HCT116 (cell line): ENCODE results near the gene TDRD15. TPM values are rescaled to one million over a fixed set of nuclear protein-coding genes. Genes with fewer than 3 reads are reported as not detected.

Source experiments
- ATAC-seq: fragments of 200-7000 bp; cut with Tn5 transposase; 2 replicates; pipeline ENCODE4 v1.9.1; 2020; ENCODE audit warnings: mild to moderate bottlenecking, moderate library complexity
- BruUV-seq: library from RNA; stranded (reverse); fragments of 400-500 nt; replicated peaks from 2 replicates; lab custom pipeline; 2021; lab: Mats Ljungman, UMichigan
- CTCF ChIA-PET: fragments of 300-600 bp; sonication (Branson Sonifier 250); formaldehyde crosslinking; loops from one replicate; lab custom pipeline; 2021; ENCODE audit warnings: antibody characterized with exemption; lab: Charles Lee
- POLR2A ChIA-PET: fragments of 300-600, 350-600 bp; sonication (Branson Sonifier 250); formaldehyde crosslinking; loops from one replicate; lab custom pipeline; 2021; ENCODE audit warnings: antibody characterized with exemption; lab: Charles Lee
- RAD21 ChIA-PET, 2 experiments: fragments of 300-600 bp; sonication (Branson Sonifier 250); formaldehyde crosslinking; loops; one replicate each; lab custom pipeline; 2023; ENCODE audit warnings: low total read pairs in 2 of 2; ENCODE audit not compliant: uncharacterized antibody in 2 of 2, unreplicated experiment in 2 of 2, low non-redundant PET in 1 of 2; lab: Charles Lee
- DNase-seq: peaks from one replicate; pipeline ENCODE4 v3.0.0-alpha.2; 2010; ENCODE audit warnings: low read depth, low spot score
- H2AFZ ChIP-seq: fragments of 200-600 bp; shearing (Covaris generic), sonication (generic); 2 replicates; pipeline ENCODE4 v1.6.1; 2017; ENCODE audit warnings: low read depth, mixed run types, mixed read lengths, antibody characterized with exemption, low read length; ENCODE audit not compliant: poor library complexity, severe bottlenecking
- H3K27ac ChIP-seq: 2 replicates; pipeline ENCODE4 v1.5.1; 2012; ENCODE audit warnings: low read depth, low read length
- H3K27me3 ChIP-seq: fragments of 200-600 bp; sonication (generic); 2 replicates; pipeline ENCODE4 v1.6.1; 2016; ENCODE audit warnings: mixed run types, low read length, mixed read lengths; ENCODE audit not compliant: insufficient read depth
- H3K36me3 ChIP-seq, 2 experiments: fragments of 200-500 bp in 1 of 2; fragments of 200-600 bp in 1 of 2; sonication (Bioruptor generic) in 1 of 2; sonication (generic) in 1 of 2; 2 replicates each; pipeline versions ENCODE4 v1.5.1 to v1.6.1; 2014 to 2016; ENCODE audit warnings: low read length in 2 of 2, inconsistent platforms in 1 of 2, mixed read lengths in 1 of 2, mixed run types in 1 of 2; ENCODE audit not compliant: insufficient read depth in 2 of 2, control insufficient read depth in 1 of 2
- H3K4me1 ChIP-seq, 2 experiments: fragments of 200-600 bp in 1 of 2; sonication (generic) in 1 of 2; 2 replicates each; pipeline versions ENCODE4 v1.5.1 to v1.6.1; 2012 to 2017; ENCODE audit warnings: low read length in 2 of 2, inconsistent platforms in 1 of 2, mild to moderate bottlenecking in 1 of 2, mixed read lengths in 1 of 2, mixed run types in 1 of 2, moderate library complexity in 1 of 2; ENCODE audit not compliant: insufficient read depth in 2 of 2, control insufficient read depth in 1 of 2
- H3K4me2 ChIP-seq: fragments of 200-600 bp; sonication (generic); 2 replicates; pipeline ENCODE4 v1.6.1; 2017; ENCODE audit warnings: mixed run types, low read length, mixed read lengths
- H3K4me3 ChIP-seq, 2 experiments: fragments of 200-600 bp in 1 of 2; sonication (generic) in 1 of 2; replicated peaks in 1 of 2; 2 replicates each; pipeline ENCODE4 v1.5.1; 2011 to 2016; ENCODE audit warnings: low read length in 2 of 2, control low read depth in 1 of 2, low read depth in 1 of 2, mild to moderate bottlenecking in 1 of 2, mixed read lengths in 1 of 2, mixed run types in 1 of 2
- H3K79me2 ChIP-seq: fragments of 200-600 bp; sonication (generic); 2 replicates; pipeline ENCODE4 v1.6.1; 2017; ENCODE audit warnings: mild to moderate bottlenecking, mixed run types, low read length, moderate library complexity, mixed read lengths; ENCODE audit not compliant: insufficient read depth
- H3K9ac ChIP-seq: fragments of 200-600 bp; sonication (generic); 2 replicates; pipeline ENCODE4 v1.6.1; 2016; ENCODE audit warnings: low read length, mixed read lengths
- H3K9me2 ChIP-seq: fragments of 200-600 bp; sonication (generic), shearing (Covaris generic); 2 replicates; pipeline ENCODE4 v1.6.1; 2017; ENCODE audit warnings: mixed run types, mild to moderate bottlenecking, moderate library complexity; ENCODE audit not compliant: insufficient read depth
- H3K9me3 ChIP-seq, 2 experiments: fragments of 200-500 bp in 1 of 2; fragments of 200-600 bp in 1 of 2; sonication (Bioruptor generic) in 1 of 2; sonication (generic) in 1 of 2; 2 replicates each; pipeline ENCODE4 v1.6.1; 2014 to 2017; ENCODE audit warnings: low read length in 2 of 2, mixed read lengths in 2 of 2, inconsistent platforms in 1 of 2, low read depth in 1 of 2, mild to moderate bottlenecking in 1 of 2, mixed run types in 1 of 2, moderate library complexity in 1 of 2; ENCODE audit not compliant: control insufficient read depth in 1 of 2, insufficient read depth in 1 of 2
- H4K20me1 ChIP-seq: fragments of 200-600 bp; sonication (generic), shearing (Covaris generic); 2 replicates; pipeline ENCODE4 v1.6.1; 2017; ENCODE audit warnings: mixed run types, mild to moderate bottlenecking, moderate library complexity; ENCODE audit not compliant: insufficient read depth
- CEBPB ChIP-seq: IDR thresholded peaks from 2 replicates; pipeline ENCODE4 v1.6.1; 2012; ENCODE audit warnings: low read depth
- ELF1 ChIP-seq: IDR thresholded peaks from 2 replicates; pipeline ENCODE4 v1.6.1; 2012; ENCODE audit warnings: low read depth, borderline replicate concordance
- EZH2 ChIP-seq: fragments of 200-600 bp; sonication (generic); IDR thresholded peaks from 2 replicates; pipeline ENCODE4 v1.6.1; 2017; ENCODE audit warnings: antibody characterized with exemption, mixed run types
- FOSL1 ChIP-seq: IDR thresholded peaks from 2 replicates; pipeline ENCODE4 v1.6.1; 2012; ENCODE audit warnings: low read depth
- MAX ChIP-seq: IDR thresholded peaks from 2 replicates; pipeline ENCODE4 v1.6.1; 2012
- POLR2A ChIP-seq: IDR thresholded peaks from 2 replicates; pipeline ENCODE4 v1.7.0; 2011; ENCODE audit warnings: borderline replicate concordance; ENCODE audit not compliant: insufficient read depth, insufficient read length; ENCODE audit errors: extremely low read depth
- POLR2AphosphoS5 ChIP-seq: IDR thresholded peaks from 2 replicates; pipeline ENCODE4 v1.6.1; 2011; ENCODE audit warnings: mild to moderate bottlenecking, low read depth, low read length, moderate library complexity
- RAD21 ChIP-seq: IDR thresholded peaks from 2 replicates; pipeline ENCODE4 v1.6.1; 2012; ENCODE audit warnings: low read depth, mild to moderate bottlenecking
- SIN3A ChIP-seq: IDR thresholded peaks from 2 replicates; pipeline ENCODE4 v1.6.1; 2012; ENCODE audit warnings: low read depth
- SP1 ChIP-seq: IDR thresholded peaks from 2 replicates; pipeline ENCODE4 v1.6.1; 2012; ENCODE audit warnings: low read depth
- ZFX ChIP-seq: fragments of 450-650 bp; IDR thresholded peaks from 2 replicates; pipeline ENCODE4 v1.6.1; 2017
- ZNF274 ChIP-seq: fragments of 200-500 bp; sonication (Bioruptor generic); IDR thresholded peaks from 2 replicates; pipeline ENCODE4 v1.6.1; 2014; ENCODE audit warnings: mild to moderate bottlenecking, low read depth, low read length, inconsistent platforms
- intact Hi-C: fragments of 100-400 bp; cut with micrococcal nuclease; formaldehyde crosslinking; loops from 2 replicates; pipeline ENCODE4 v1.10.0; 2022
- total RNA-seq: library from RNA; stranded (reverse); gene quantifications from one replicate; pipeline ENCODE4 v1.2.1, GENCODE V29; 2021; ENCODE audit not compliant: unreplicated experiment
- TF ChIP-seq, protein P1 (sequence below): IDR thresholded peaks from 2 replicates; pipeline ENCODE4 v1.6.1; 2012

The TDRD15 gene
- total RNA-seq, 1 experiment from 2014 or later: not detected

DNA sequence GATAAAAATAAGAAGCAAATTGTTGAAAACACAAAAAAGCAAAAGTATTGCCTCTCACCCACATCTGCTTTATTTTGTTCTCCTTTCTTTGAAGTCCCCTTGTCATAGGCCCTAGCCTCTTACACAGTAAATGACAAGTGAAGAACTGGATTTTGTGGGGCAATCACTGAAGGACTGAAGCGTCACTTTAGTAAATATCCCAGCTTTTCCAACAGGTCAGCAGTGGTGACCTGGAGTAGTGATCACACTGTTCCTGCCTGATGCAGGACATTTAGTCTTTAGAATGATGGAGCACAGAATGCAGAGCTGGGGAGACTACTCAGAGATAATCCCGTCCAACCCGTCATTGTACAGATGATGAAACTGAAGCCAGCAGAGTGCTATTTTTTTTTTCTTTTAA lies 28.1 kb upstream of the TDRD15 start:
- H3K9me3 ChIP-seq: no peaks in the 10 kb centered on the region
- intact Hi-C loops: no loop called here
- CTCF ChIA-PET: no interaction called here

GRCh38 chr2:21096458-21096857 lies 27.3 kb upstream of the TDRD15 start:
- POLR2A ChIA-PET: no interaction called here
- DNase-seq (no peak), ATAC-seq (no peak)
- no peaks in the 10 kb centered on the region for H3K9me2 ChIP-seq
- no peaks in the 10 kb centered on the region for H4K20me1 ChIP-seq
- intact Hi-C loops: no loop called here
- H3K4me2 ChIP-seq: no peak overlapping the region
- H3K9ac ChIP-seq: no peak overlapping the region
- H3K36me3 ChIP-seq: no peaks in the 10 kb centered on the region
- no peak overlapping the region for H2AFZ ChIP-seq
- no peak overlapping the region for H3K27ac ChIP-seq
- no peaks in the 10 kb centered on the region for H3K9me3 ChIP-seq
- no TSS peak for BruUV-seq
- RAD21 ChIA-PET: no interaction called here
- CTCF ChIA-PET: no interaction called here
- no peaks in the 10 kb centered on the region for H3K4me1 ChIP-seq
- TF ChIP-seq MAX: no peak
- no peak for TF ChIP-seq POLR2A
- no peak for TF ChIP-seq CEBPB
- TF ChIP-seq, protein P1, sequence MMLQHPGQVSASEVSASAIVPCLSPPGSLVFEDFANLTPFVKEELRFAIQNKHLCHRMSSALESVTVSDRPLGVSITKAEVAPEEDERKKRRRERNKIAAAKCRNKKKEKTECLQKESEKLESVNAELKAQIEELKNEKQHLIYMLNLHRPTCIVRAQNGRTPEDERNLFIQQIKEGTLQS: no peak
- TF ChIP-seq ZFX: no peak
- no peak for TF ChIP-seq SIN3A
- no peak for TF ChIP-seq POLR2AphosphoS5
- no peak for TF ChIP-seq SP1
- no peak for TF ChIP-seq EZH2
- peaks cover 12% of the 10 kb centered on the region; the same call in 1 of the 2 replicates for H3K27me3 ChIP-seq
- H3K79me2 ChIP-seq: no peaks in the 10 kb centered on the region
- H3K4me3 ChIP-seq: no peak overlapping the region

More for the DNA sequence above, 28.1 kb upstream of the TDRD15 start:
- DNase-seq (no peak), ATAC-seq (no peak)
- Histone ChIP-seq H3K9ac (no peak overlapping the region), H3K4me2 (no peak overlapping the region), H4K20me1 (no peaks in the 10 kb centered on the region), H3K79me2 (no peaks in the 10 kb centered on the region), H3K27ac (no peak overlapping the region), H3K9me2 (no peaks in the 10 kb centered on the region), H2AFZ (no peak overlapping the region), H3K36me3 (no peaks in the 10 kb centered on the region), H3K4me1 (no peaks in the 10 kb centered on the region), H3K4me3 (no peak overlapping the region), H3K27me3 (peaks cover 12% of the 10 kb centered on the region; the same call in 1 of the 2 replicates)
- ChIA-PET POLR2A (no interaction called here), RAD21 (no interaction called here)
- TF ChIP-seq CEBPB: no peak
- TF ChIP-seq ELF1: no peak
- no peak for TF ChIP-seq POLR2AphosphoS5
- no peak for TF ChIP-seq RAD21
- no peak for TF ChIP-seq ZNF274
- TF ChIP-seq ZFX: no peak
- TF ChIP-seq FOSL1: no peak
- no TSS peak for BruUV-seq
